DND-41 (cell line): ENCODE measurements around the gene C6orf120.

Experiments used
- ATAC-seq: fragments of 200-7000 bp; cut with Tn5 transposase; 3 replicates; pipeline ENCODE4 v1.9.1; 2021; ENCODE audit warnings: low read depth; ENCODE audit not compliant: insufficient read depth
- DNase-seq: peaks from one replicate; pipeline ENCODE4 v3.0.0-alpha.2; 2020
- H2AFZ ChIP-seq: 2 replicates; pipeline ENCODE4 v1.6.0; 2012; ENCODE audit warnings: low read depth, low read length
- H3K27ac ChIP-seq: 2 replicates; pipeline ENCODE4 v1.5.1; 2012; ENCODE audit warnings: low read length, inconsistent platforms
- H3K27me3 ChIP-seq: fragments of 200-600 bp; sonication (generic); 2 replicates; pipeline ENCODE4 v1.6.0; 2012; ENCODE audit warnings: low read length, mild to moderate bottlenecking, inconsistent platforms; ENCODE audit not compliant: insufficient read depth, poor library complexity
- H3K36me3 ChIP-seq: 2 replicates; pipeline ENCODE4 v1.5.1; 2012; ENCODE audit warnings: low read length, inconsistent platforms; ENCODE audit not compliant: insufficient read depth
- H3K4me1 ChIP-seq: 2 replicates; pipeline ENCODE4 v1.5.1; 2012; ENCODE audit warnings: mild to moderate bottlenecking, low read length; ENCODE audit not compliant: insufficient read depth
- H3K4me2 ChIP-seq: 2 replicates; pipeline ENCODE4 v1.6.0; 2012; ENCODE audit warnings: mild to moderate bottlenecking, moderate library complexity, low read length, inconsistent platforms; ENCODE audit not compliant: insufficient read depth
- H3K4me3 ChIP-seq, 2 experiments: fragments of 200-600 bp in 1 of 2; shearing (Covaris generic) in 1 of 2; 2 replicates each; pipeline ENCODE4 v1.5.1; 2012 to 2016; ENCODE audit warnings: inconsistent platforms in 2 of 2, low read length in 2 of 2, mild to moderate bottlenecking in 2 of 2, low read depth in 1 of 2, moderate library complexity in 1 of 2
- H3K79me2 ChIP-seq: 2 replicates; pipeline ENCODE4 v1.6.0; 2012; ENCODE audit warnings: low read length, inconsistent platforms; ENCODE audit not compliant: insufficient read depth
- H3K9ac ChIP-seq: 2 replicates; pipeline ENCODE4 v1.6.0; 2012; ENCODE audit warnings: low read depth, mild to moderate bottlenecking, inconsistent platforms, low read length, moderate library complexity
- H3K9me3 ChIP-seq: 2 replicates; pipeline ENCODE4 v1.5.1; 2012; ENCODE audit warnings: low read length, moderate library complexity, mild to moderate bottlenecking, inconsistent platforms; ENCODE audit not compliant: insufficient read depth, severe bottlenecking
- H4K20me1 ChIP-seq: 2 replicates; pipeline ENCODE4 v1.6.0; 2012; ENCODE audit warnings: low read length; ENCODE audit not compliant: insufficient read depth
- CTCF ChIP-seq: IDR thresholded peaks from 2 replicates; pipeline ENCODE4 v1.5.1; 2012; ENCODE audit warnings: borderline replicate concordance, low read length, moderate library complexity, mild to moderate bottlenecking; ENCODE audit not compliant: poor library complexity, severe bottlenecking; ENCODE audit errors: extremely low read depth
- EZH2 ChIP-seq: IDR thresholded peaks from 3 replicates; pipeline ENCODE4 v1.6.1; 2012; ENCODE audit warnings: borderline replicate concordance, low read depth, mild to moderate bottlenecking, moderate library complexity, low read length, inconsistent platforms; ENCODE audit not compliant: severe bottlenecking

Gene C6orf120

GRCh38 chr6:169751242-169752073 lies 49.5 kb downstream of the C6orf120 start, which contains the start of the genes DYNLT2 and ERMARD:
TSS of gene DYNLT2 (minus strand) at chr6:169751572. CDS start at chr6:169751458, 114 bp downstream.
TSS of gene ERMARD (plus strand) at chr6:169751622. CDS start at chr6:169751658, 36 bp downstream.
- Histone ChIP-seq H3K79me2 (peaks cover 32% of the 10 kb centered on the region), H3K9me3 (no peaks in the 10 kb centered on the region), H3K4me3 (peak within 1 kb of the TSS; percentile 69 to 94), H3K4me1 (peaks cover 30% of the 10 kb centered on the region), H4K20me1 (no peaks in the 10 kb centered on the region), H3K27ac (peak within 1 kb of the TSS; percentile 91), H3K4me2 (peak within 1 kb of the TSS; percentile 69), H3K27me3 (no peaks in the 10 kb centered on the region), H2AFZ (peak within 1 kb of the TSS; percentile 87), H3K36me3 (peaks cover 12% of the 10 kb centered on the region), H3K9ac (peak within 1 kb of the TSS; percentile 99)
- DNase-seq (peak; percentile 93), ATAC-seq (peak; percentile 95)
- no peak for TF ChIP-seq CTCF
- TF ChIP-seq EZH2 = no peak

GRCh38 chr6:169752074-169752623 lies 50.2 kb downstream of the C6orf120 start:
- TF ChIP-seq CTCF = no peak
- TF ChIP-seq EZH2 = no peak
- Histone ChIP-seq H3K79me2 (peaks cover 32% of the 10 kb centered on the region), H3K4me2 (peak overlapping the region; percentile 69), H3K36me3 (peaks cover 18% of the 10 kb centered on the region), H4K20me1 (no peaks in the 10 kb centered on the region), H3K4me3 (peak overlapping the region; percentile 69 to 94), H3K4me1 (peaks cover 30% of the 10 kb centered on the region), H3K9ac (peak overlapping the region; percentile 99), H2AFZ (peak overlapping the region; percentile 85), H3K27me3 (no peaks in the 10 kb centered on the region), H3K27ac (peak overlapping the region; percentile 91), H3K9me3 (no peaks in the 10 kb centered on the region)
- DNase-seq (peak; percentile 46), ATAC-seq (no peak; the same call in 2 of the 3 replicates)
